GM12878 (cell line): ENCODE results near the gene MSI2. TPM values are rescaled to one million over a fixed set of nuclear protein-coding genes. Genes with fewer than 3 reads are reported as not detected.

Source experiments
- ATAC-seq: fragments of 200-7000 bp; cut with Tn5 transposase; 3 replicates; pipeline ENCODE4 v1.9.1; 2020; ENCODE audit warnings: mild to moderate bottlenecking, moderate library complexity
- BruUV-seq: library from RNA; stranded (reverse); fragments of 400-500 nt; replicated peaks from 2 replicates; lab custom pipeline; 2021; lab: Mats Ljungman, UMichigan
- CTCF ChIA-PET: fragments of 300-600 bp; sonication (Branson Sonifier 250); formaldehyde crosslinking; extraction: SDS; loops from one replicate; lab custom pipeline; 2021; ENCODE audit warnings: inconsistent platforms; lab: Yijun Ruan, JAX
- POLR2A ChIA-PET: fragments of 350-600 bp; formaldehyde crosslinking; extraction: SDS; loops from one replicate; lab custom pipeline; 2021; ENCODE audit warnings: inconsistent platforms; lab: Charles Lee
- RAD21 ChIA-PET: fragments of 300-600 bp; sonication (Branson Sonifier 250); formaldehyde crosslinking; loops from one replicate; lab custom pipeline; 2023; ENCODE audit warnings: antibody characterized with exemption; ENCODE audit not compliant: unreplicated experiment; lab: Charles Lee
- SMC1A ChIA-PET: fragments of 300-600 bp; sonication (Branson Sonifier 250); formaldehyde crosslinking; loops from one replicate; lab custom pipeline; 2023; ENCODE audit not compliant: unreplicated experiment, uncharacterized antibody; lab: Charles Lee
- DNase-seq: peaks from one replicate; pipeline ENCODE4 v3.0.0-alpha.2; 2011; ENCODE audit warnings: low read depth, low spot score
- FAIRE-seq: peaks from 3 replicates; lab custom pipeline; 2011; peaks lifted over from hg19 to GRCh38; lab: Jason Lieb, UNC
- H2AFZ ChIP-seq: 2 replicates; pipeline ENCODE4 v1.6.0; 2011; ENCODE audit warnings: low read depth, low read length, control low read depth; ENCODE audit not compliant: control insufficient read depth
- H3K27ac ChIP-seq: 2 replicates; pipeline ENCODE4 v1.5.1; 2011; ENCODE audit warnings: control low read depth; ENCODE audit not compliant: control insufficient read depth, insufficient read depth
- H3K27me3 ChIP-seq, 2 experiments: replicated peaks in 1 of 2; 2 replicates each; pipeline versions ENCODE4 v1.6.0 to v1.6.1; 2011; ENCODE audit warnings: low read length in 1 of 2; ENCODE audit not compliant: control insufficient read depth in 2 of 2, insufficient read depth in 2 of 2
- H3K36me3 ChIP-seq, 2 experiments: 2 replicates each; pipeline ENCODE4 v1.5.1; 2011; ENCODE audit warnings: low read length in 1 of 2; ENCODE audit not compliant: control insufficient read depth in 2 of 2, insufficient read depth in 2 of 2
- H3K4me1 ChIP-seq: 2 replicates; pipeline ENCODE4 v1.6.1; 2011; ENCODE audit warnings: mild to moderate bottlenecking, low read length, moderate library complexity, mixed read lengths; ENCODE audit not compliant: control insufficient read depth, insufficient read depth
- H3K4me2 ChIP-seq: 2 replicates; pipeline ENCODE4 v1.6.0; 2011; ENCODE audit warnings: control low read depth; ENCODE audit not compliant: control insufficient read depth, insufficient read depth
- H3K4me3 ChIP-seq: fragments of 200-600 bp; sonication (generic); 2 replicates; pipeline ENCODE4 v1.5.1; 2016
- H3K79me2 ChIP-seq: 2 replicates; pipeline ENCODE4 v1.6.0; 2011; ENCODE audit warnings: low read length; ENCODE audit not compliant: control insufficient read depth, insufficient read depth
- H3K9ac ChIP-seq: 2 replicates; pipeline ENCODE4 v1.8.0; 2011; ENCODE audit warnings: low read length, control low read depth, mixed read lengths; ENCODE audit not compliant: control insufficient read depth, insufficient read depth
- H3K9me3 ChIP-seq: replicated peaks from 3 replicates; pipeline ENCODE4 v1.5.1; 2011; ENCODE audit warnings: mild to moderate bottlenecking, low read length; ENCODE audit not compliant: control insufficient read depth, insufficient read depth
- H4K20me1 ChIP-seq: 2 replicates; pipeline ENCODE4 v1.6.0; 2011; ENCODE audit not compliant: control insufficient read depth, insufficient read depth
- CBFB ChIP-seq: IDR thresholded peaks from 2 replicates; pipeline ENCODE4 v1.6.1; 2016; ENCODE audit warnings: antibody characterized with exemption, low read depth
- CBX5 ChIP-seq: sonication (generic); IDR thresholded peaks from 2 replicates; pipeline ENCODE4 v1.6.1; 2016; ENCODE audit warnings: low read depth, moderate library complexity, mild to moderate bottlenecking, inconsistent platforms
- MXI1 ChIP-seq: fragments of 150-350 bp; IDR thresholded peaks from 2 replicates; pipeline ENCODE4 v1.6.1; 2011; ENCODE audit warnings: low read depth, mild to moderate bottlenecking, inconsistent platforms, low read length, improper control_type of control experiment
- MYC ChIP-seq: IDR thresholded peaks from 2 replicates; pipeline ENCODE4 v1.6.1; 2011; ENCODE audit warnings: mild to moderate bottlenecking, low read length, moderate library complexity, inconsistent platforms; ENCODE audit not compliant: insufficient read depth, insufficient replicate concordance, insufficient read length, severe bottlenecking
- NBN ChIP-seq: fragments of 450-650 bp; IDR thresholded peaks from 2 replicates; pipeline ENCODE4 v1.6.1; 2016
- NR2F1 ChIP-seq: fragments of 450-650 bp; conservative IDR thresholded peaks from 2 replicates; pipeline ENCODE4 v1.6.1; 2017; ENCODE audit warnings: mild to moderate bottlenecking
- POU2F2 ChIP-seq: IDR thresholded peaks from 3 replicates; pipeline ENCODE4 v1.6.1; 2011; ENCODE audit warnings: low read depth, mild to moderate bottlenecking, low read length, borderline replicate concordance
- RBBP5 ChIP-seq: fragments of 200-600 bp; sonication (generic); conservative IDR thresholded peaks from 2 replicates; pipeline ENCODE4 v1.6.1; 2016
- SIX5 ChIP-seq: IDR thresholded peaks from 2 replicates; pipeline ENCODE4 v1.6.1; 2011; ENCODE audit warnings: mild to moderate bottlenecking, low read depth, low read length, moderate library complexity; ENCODE audit not compliant: severe bottlenecking
- SREBF2 ChIP-seq: IDR thresholded peaks from 2 replicates; pipeline ENCODE4 v1.6.1; 2012; ENCODE audit warnings: mild to moderate bottlenecking, low read length
- ZBED1 ChIP-seq: IDR thresholded peaks from 2 replicates; pipeline ENCODE4 v1.6.1; 2016; ENCODE audit warnings: borderline replicate concordance
- WGBS: methylation state at CpG from one replicate; pipeline ENCODE4 v1.1.6; 2016; ENCODE audit warnings: low lambda C conversion rate; ENCODE audit not compliant: insufficient replicate concordance, insufficient coverage; ENCODE audit errors: missing lambda C conversion rate; 5-methylcytosine and 5-hydroxymethylcytosine counted together
- in situ Hi-C: fragments of 300-500 bp; cut with MboI; formaldehyde crosslinking; loops from 9 replicates; pipeline ENCODE4 v1.14.3; 2018; ENCODE audit warnings: mixed read lengths
- intact Hi-C: fragments of 100-400 bp; cut with micrococcal nuclease; formaldehyde crosslinking; loops from one replicate; pipeline ENCODE4 v1.14.2; 2022; ENCODE audit not compliant: unreplicated experiment
- polyA plus RNA-seq, 11 experiments: library from polyadenylated mRNA; depleted of rRNA in 4 of 11; unstranded in 6 of 11; stranded (reverse) in 5 of 11; fragments of >200 nt; fragmentation: Nextera tagmentation in 4 of 11; fragmentation: Illumina TruSeq in 1 of 11; extraction: Ambion mirVana in 4 of 11; extraction: Trizol in 1 of 11; gene quantifications; 1 replicate in 1 of 11; 2 replicates in 10 of 11; pipeline versions ENCODE4 v1.2.1 to v1.2.3, GENCODE V29; 2011 to 2016; ENCODE audit warnings: inconsistent platforms in 2 of 11, missing spikeins in 2 of 11, low read depth in 1 of 11
- total RNA-seq, 4 experiments: library from RNA; depleted of rRNA in 3 of 4; stranded (reverse); fragments of >200 nt in 3 of 4; fragmentation: Illumina TruSeq in 1 of 4; extraction: Trizol in 1 of 4; gene quantifications; 2 replicates each; pipeline versions ENCODE4 v1.2.1 to v1.2.3, GENCODE V29; 2013 to 2021
- TF ChIP-seq, protein P1 (sequence below): IDR thresholded peaks from 2 replicates; pipeline ENCODE4 v1.6.1; 2011; ENCODE audit warnings: borderline replicate concordance, low read depth, mild to moderate bottlenecking, moderate library complexity, mixed read lengths, low read length; ENCODE audit not compliant: insufficient read depth; ENCODE audit errors: extremely low read length

The MSI2 gene
- total and polyA plus RNA-seq, 10 of the 15 experiments (the other 5 are each of a cell fraction or from before 2014, with no cell fraction given) = 6.1 to 76.1 (median 42.0) TPM

DNA sequence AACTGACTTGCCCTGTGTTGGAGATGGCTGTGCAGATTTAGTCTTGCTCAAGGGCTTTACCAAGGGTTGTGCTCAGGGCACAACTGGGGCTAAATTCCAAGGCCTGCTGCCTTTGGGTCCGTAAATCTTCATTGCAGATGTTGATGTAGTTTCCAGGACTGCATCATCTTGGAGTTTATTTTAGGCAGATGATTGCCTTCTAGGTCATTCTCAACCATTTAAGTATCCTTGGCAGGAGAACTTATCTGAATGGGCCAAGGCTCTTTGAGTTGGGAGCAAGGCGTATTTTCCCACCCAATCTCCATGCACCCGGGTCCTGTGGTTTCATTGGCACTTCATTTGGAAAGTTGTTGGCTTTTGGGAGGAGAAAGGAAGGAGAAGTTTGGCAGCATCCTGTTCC is 200.3 kb downstream of the MSI2 start (continued):
- TF ChIP-seq SIX5 (no peak), NBN (no peak), RBBP5 (no peak), CBFB (no peak), CBX5 (no peak), MXI1 (no peak)

DNA sequence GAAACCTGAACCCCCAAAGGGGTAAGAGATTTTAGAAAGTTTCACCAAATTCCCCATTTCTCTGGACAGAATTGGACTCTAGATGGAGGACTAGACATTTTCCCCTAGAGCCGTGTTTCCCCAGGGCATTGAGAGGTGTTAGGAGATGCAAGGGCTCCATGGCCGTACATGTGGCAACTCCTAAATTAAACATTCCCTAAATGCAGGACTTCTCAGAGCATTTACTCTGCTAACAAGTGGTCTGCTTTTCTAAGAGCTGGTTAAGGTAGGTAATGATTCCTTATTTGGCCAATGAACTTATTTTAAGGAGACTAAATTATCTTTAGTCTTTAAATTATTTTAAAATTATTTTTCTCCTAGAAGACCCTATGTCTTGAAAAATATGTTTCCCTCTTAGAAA is 200.9 kb downstream of the MSI2 start:
- CTCF ChIA-PET = interaction anchor here (0.7 kb wide), 1 partner anchor 214 kb away, joined by 3 read pairs; no protein-coding TSS in a partner anchor
- Histone ChIP-seq H3K27me3 (no peaks in the 10 kb centered on the region), H4K20me1 (no peaks in the 10 kb centered on the region), H3K4me1 (peaks cover 78% of the 10 kb centered on the region), H2AFZ (no peak overlapping the region), H3K4me2 (no peak overlapping the region), H3K4me3 (no peak overlapping the region), H3K9me3 (no peaks in the 10 kb centered on the region), H3K79me2 (peaks cover 43% of the 10 kb centered on the region), H3K9ac (no peak overlapping the region), H3K27ac (peak overlapping the region; percentile 98), H3K36me3 (peaks cover 3 to 4% of the 10 kb centered on the region in 2 experiments; a peak in 3 of 4 replicates)
- no peak for TF ChIP-seq NR2F1
- no peak for TF ChIP-seq ZBED1
- no peak for TF ChIP-seq SREBF2
- TF ChIP-seq, protein P1, sequence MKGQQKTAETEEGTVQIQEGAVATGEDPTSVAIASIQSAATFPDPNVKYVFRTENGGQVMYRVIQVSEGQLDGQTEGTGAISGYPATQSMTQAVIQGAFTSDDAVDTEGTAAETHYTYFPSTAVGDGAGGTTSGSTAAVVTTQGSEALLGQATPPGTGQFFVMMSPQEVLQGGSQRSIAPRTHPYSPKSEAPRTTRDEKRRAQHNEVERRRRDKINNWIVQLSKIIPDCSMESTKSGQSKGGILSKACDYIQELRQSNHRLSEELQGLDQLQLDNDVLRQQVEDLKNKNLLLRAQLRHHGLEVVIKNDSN = no peak
- no peak for TF ChIP-seq POU2F2
- no peak for TF ChIP-seq MYC
- no TSS peak for BruUV-seq
- SMC1A ChIA-PET = interaction anchor here (1.0 to 4.4 kb wide), 4 partner anchors 7 to 214 kb away, joined by 3 to 33 read pairs (median 4); no protein-coding TSS in a partner anchor
- intact Hi-C loops (loop anchor here (10.0 kb wide), 1 partner anchor 218 kb away; no protein-coding TSS in a partner anchor), in situ Hi-C loops (no loop called here)
- RAD21 ChIA-PET = interaction anchor here (0.9 to 1.9 kb wide), 4 partner anchors 9 to 23 kb away, joined by 3 to 7 read pairs (median 4); no protein-coding TSS in a partner anchor
- FAIRE-seq (no peak), ATAC-seq (no peak), DNase-seq (no peak)
- POLR2A ChIA-PET = interaction anchor here (1.8 kb wide), 1 partner anchor 17 kb away, joined by 6 read pairs; no protein-coding TSS in a partner anchor
- 98% methylated on average over 2 of the region's 2 CpGs for WGBS
